ENCODE data around the gene FAM120A. TPM values are rescaled to one million over a fixed set of nuclear protein-coding genes. Genes with fewer than 3 reads are reported as not detected.

Gene FAM120A
- total RNA-seq, 1 donor from 2014 or later = 57.7 TPM

DNA sequence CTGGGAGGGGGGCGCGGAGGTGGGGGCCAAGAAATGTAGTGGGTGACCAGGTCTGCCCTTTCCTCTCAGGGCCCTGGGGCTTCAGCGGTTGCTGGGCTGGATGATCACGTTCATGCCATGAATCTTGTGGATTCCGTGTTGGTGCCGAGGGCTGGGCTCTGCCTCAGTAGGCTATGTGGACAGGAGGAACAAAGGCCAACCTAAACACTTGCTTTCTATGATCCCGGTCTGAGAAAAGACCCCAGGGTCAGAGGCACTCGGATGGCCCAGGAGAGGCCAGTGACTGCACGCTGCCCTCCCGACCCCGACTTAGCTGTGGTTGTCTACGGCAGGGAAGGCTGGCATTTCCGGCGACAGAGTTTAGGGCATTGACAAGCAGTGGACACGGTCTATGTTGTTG lies 151.5 kb downstream of the FAM120A start:
- peaks cover 86% of the 10 kb centered on the region for H3K79me2 ChIP-seq (ENCODE audit: insufficient read depth, low read length)
- H3K27ac Mint-ChIP-seq (ENCODE audit: unreplicated experiment) = no peak overlapping the region
- H3K9ac ChIP-seq (ENCODE audit: low read length) = no peak overlapping the region
- H2AFZ ChIP-seq (ENCODE audit: low read depth, low read length) = no peak overlapping the region
- no peaks in the 10 kb centered on the region for H3K27me3 ChIP-seq (ENCODE audit: insufficient read depth, low read length)
- H3K36me3 ChIP-seq (ENCODE audit: insufficient read depth, low read length) = no peaks in the 10 kb centered on the region
- TF ChIP-seq, protein P1, sequence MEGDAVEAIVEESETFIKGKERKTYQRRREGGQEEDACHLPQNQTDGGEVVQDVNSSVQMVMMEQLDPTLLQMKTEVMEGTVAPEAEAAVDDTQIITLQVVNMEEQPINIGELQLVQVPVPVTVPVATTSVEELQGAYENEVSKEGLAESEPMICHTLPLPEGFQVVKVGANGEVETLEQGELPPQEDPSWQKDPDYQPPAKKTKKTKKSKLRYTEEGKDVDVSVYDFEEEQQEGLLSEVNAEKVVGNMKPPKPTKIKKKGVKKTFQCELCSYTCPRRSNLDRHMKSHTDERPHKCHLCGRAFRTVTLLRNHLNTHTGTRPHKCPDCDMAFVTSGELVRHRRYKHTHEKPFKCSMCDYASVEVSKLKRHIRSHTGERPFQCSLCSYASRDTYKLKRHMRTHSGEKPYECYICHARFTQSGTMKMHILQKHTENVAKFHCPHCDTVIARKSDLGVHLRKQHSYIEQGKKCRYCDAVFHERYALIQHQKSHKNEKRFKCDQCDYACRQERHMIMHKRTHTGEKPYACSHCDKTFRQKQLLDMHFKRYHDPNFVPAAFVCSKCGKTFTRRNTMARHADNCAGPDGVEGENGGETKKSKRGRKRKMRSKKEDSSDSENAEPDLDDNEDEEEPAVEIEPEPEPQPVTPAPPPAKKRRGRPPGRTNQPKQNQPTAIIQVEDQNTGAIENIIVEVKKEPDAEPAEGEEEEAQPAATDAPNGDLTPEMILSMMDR (IDR thresholded peaks at IDR 0.05; ENCODE audit: insufficient read depth, low read depth, low read length) = no peak
- TF ChIP-seq EZH2 (IDR thresholded peaks at IDR 0.05; ENCODE audit: insufficient read depth, low read length) = no peak
- H4K20me1 ChIP-seq (ENCODE audit: insufficient read depth, low read length) = peaks cover 75% of the 10 kb centered on the region
- H3K27ac ChIP-seq (ENCODE audit: low read depth, low read length) = no peak overlapping the region
- no peaks in the 10 kb centered on the region for H3K27me3 Mint-ChIP-seq (ENCODE audit: low read depth, unreplicated experiment)
- no peak overlapping the region for H3K4me3 ChIP-seq (ENCODE audit: insufficient read depth, low read depth, low read length)
- FAIRE-seq (no peak), DNase-seq (ENCODE audit: low read depth) (no peak)
- H3K4me1 ChIP-seq (ENCODE audit: insufficient read depth, low read length) = peaks cover 3% of the 10 kb centered on the region
- H3K9me3 Mint-ChIP-seq (ENCODE audit: unreplicated experiment) = no peaks in the 10 kb centered on the region
- no peaks in the 10 kb centered on the region for H3K4me1 Mint-ChIP-seq (ENCODE audit: low read depth, unreplicated experiment)
- no peak overlapping the region for H3K4me2 ChIP-seq (ENCODE audit: low read length)
- peaks cover 2% of the 10 kb centered on the region for H3K36me3 Mint-ChIP-seq (ENCODE audit: low read depth, unreplicated experiment)
- H3K4me3 Mint-ChIP-seq (ENCODE audit: unreplicated experiment) = no peak overlapping the region
- no peaks in the 10 kb centered on the region for H3K9me3 ChIP-seq (ENCODE audit: insufficient read depth, low read depth, low read length)

DNA sequence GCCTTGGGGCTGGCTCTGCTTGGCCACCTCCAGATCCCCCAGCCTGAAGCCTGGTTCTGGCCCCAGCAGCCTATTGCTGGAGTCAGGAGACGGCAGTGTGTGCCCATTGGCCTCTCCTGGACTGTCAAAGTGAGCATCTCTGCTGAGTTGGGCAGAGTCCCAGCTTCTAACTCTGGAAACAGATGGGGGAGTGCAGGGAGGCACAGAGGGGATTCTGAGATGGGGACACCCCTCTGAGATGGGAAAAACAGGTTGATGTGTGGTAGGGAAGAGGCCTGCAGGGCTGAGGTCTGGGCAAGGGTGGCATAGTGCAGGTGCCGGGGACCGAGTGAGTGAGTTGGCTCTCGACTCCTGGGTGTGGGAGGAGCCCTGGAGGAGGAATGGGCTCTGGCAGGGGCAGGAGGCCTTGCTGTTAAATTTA lies 152.4 kb downstream of the FAM120A start:
- Histone ChIP-seq H3K27ac (ENCODE audit: low read depth, low read length) (no peak overlapping the region), H3K4me3 (ENCODE audit: insufficient read depth, low read depth, low read length) (no peak overlapping the region), H3K79me2 (ENCODE audit: insufficient read depth, low read length) (peaks cover 80% of the 10 kb centered on the region), H4K20me1 (ENCODE audit: insufficient read depth, low read length) (peaks cover 68% of the 10 kb centered on the region), H3K4me2 (ENCODE audit: low read length) (no peak overlapping the region), H3K4me1 (ENCODE audit: insufficient read depth, low read length) (no peaks in the 10 kb centered on the region), H3K36me3 (ENCODE audit: insufficient read depth, low read length) (no peaks in the 10 kb centered on the region), H3K9me3 (ENCODE audit: insufficient read depth, low read depth, low read length) (no peaks in the 10 kb centered on the region), H3K27me3 (ENCODE audit: insufficient read depth, low read length) (no peaks in the 10 kb centered on the region), H2AFZ (ENCODE audit: low read depth, low read length) (no peak overlapping the region), H3K9ac (ENCODE audit: low read length) (no peak overlapping the region)
- no peak overlapping the region for H3K4me3 Mint-ChIP-seq (ENCODE audit: unreplicated experiment)
- FAIRE-seq (no peak), DNase-seq (ENCODE audit: low read depth) (no peak)
- TF ChIP-seq, protein P1 (IDR thresholded peaks at IDR 0.05; ENCODE audit: insufficient read depth, low read depth, low read length) = no peak
- TF ChIP-seq EZH2 (IDR thresholded peaks at IDR 0.05; ENCODE audit: insufficient read depth, low read length) = no peak
- H3K27me3 Mint-ChIP-seq (ENCODE audit: low read depth, unreplicated experiment) = no peaks in the 10 kb centered on the region
- H3K9me3 Mint-ChIP-seq (ENCODE audit: unreplicated experiment) = no peaks in the 10 kb centered on the region
- H3K27ac Mint-ChIP-seq (ENCODE audit: unreplicated experiment) = no peak overlapping the region
- H3K4me1 Mint-ChIP-seq (ENCODE audit: low read depth, unreplicated experiment) = no peaks in the 10 kb centered on the region
- H3K36me3 Mint-ChIP-seq (ENCODE audit: low read depth, unreplicated experiment) = peaks cover 2% of the 10 kb centered on the region

DNA sequence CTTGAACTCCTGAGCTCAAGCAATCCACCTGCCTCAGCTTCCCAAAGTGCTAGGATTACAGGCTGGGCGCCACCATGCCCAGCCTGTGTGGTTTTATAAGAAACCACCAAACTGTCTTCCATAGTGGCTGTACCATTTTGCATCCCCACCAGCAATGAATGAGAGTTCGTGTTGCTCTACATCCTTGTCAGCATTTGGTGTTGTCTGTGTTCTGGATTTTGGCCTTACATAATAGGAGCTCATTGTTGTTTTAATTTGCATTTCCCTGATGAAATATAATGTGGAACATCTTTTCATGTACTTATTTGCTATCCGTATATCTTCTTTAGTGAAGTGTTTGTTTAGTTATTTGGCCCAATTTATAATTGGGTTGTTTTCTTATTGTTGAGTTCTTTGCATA lies 154.7 kb downstream of the FAM120A start:
- Histone ChIP-seq H3K79me2 (ENCODE audit: insufficient read depth, low read length) (peaks cover 77% of the 10 kb centered on the region), H3K9me3 (ENCODE audit: insufficient read depth, low read depth, low read length) (no peaks in the 10 kb centered on the region), H3K36me3 (ENCODE audit: insufficient read depth, low read length) (no peaks in the 10 kb centered on the region), H4K20me1 (ENCODE audit: insufficient read depth, low read length) (peaks cover 61% of the 10 kb centered on the region), H3K4me2 (ENCODE audit: low read length) (no peak overlapping the region), H3K9ac (ENCODE audit: low read length) (no peak overlapping the region), H3K4me1 (ENCODE audit: insufficient read depth, low read length) (no peaks in the 10 kb centered on the region), H3K27ac (ENCODE audit: low read depth, low read length) (no peak overlapping the region), H2AFZ (ENCODE audit: low read depth, low read length) (no peak overlapping the region), H3K4me3 (ENCODE audit: insufficient read depth, low read depth, low read length) (no peak overlapping the region), H3K27me3 (ENCODE audit: insufficient read depth, low read length) (no peaks in the 10 kb centered on the region)
- DNase-seq (ENCODE audit: low read depth) = no peak
- no peak for FAIRE-seq
- H3K4me3 Mint-ChIP-seq (ENCODE audit: unreplicated experiment) = no peak overlapping the region
- H3K27me3 Mint-ChIP-seq (ENCODE audit: low read depth, unreplicated experiment) = no peaks in the 10 kb centered on the region
- peaks cover 4% of the 10 kb centered on the region for H3K36me3 Mint-ChIP-seq (ENCODE audit: low read depth, unreplicated experiment)
- TF ChIP-seq, protein P1 (IDR thresholded peaks at IDR 0.05; ENCODE audit: insufficient read depth, low read depth, low read length) = no peak
- TF ChIP-seq EZH2 (IDR thresholded peaks at IDR 0.05; ENCODE audit: insufficient read depth, low read length) = no peak
- no peaks in the 10 kb centered on the region for H3K4me1 Mint-ChIP-seq (ENCODE audit: low read depth, unreplicated experiment)
- no peak overlapping the region for H3K27ac Mint-ChIP-seq (ENCODE audit: unreplicated experiment)
- peaks cover 5% of the 10 kb centered on the region for H3K9me3 Mint-ChIP-seq (ENCODE audit: unreplicated experiment)
